ENCODE data around the gene CBX7. TPM values are rescaled to one million over a fixed set of nuclear protein-coding genes. Genes with fewer than 3 reads are reported as not detected.

CBX7 gene
- total RNA-seq, 1 donor from 2014 or later, result 85.4 TPM

DNA sequence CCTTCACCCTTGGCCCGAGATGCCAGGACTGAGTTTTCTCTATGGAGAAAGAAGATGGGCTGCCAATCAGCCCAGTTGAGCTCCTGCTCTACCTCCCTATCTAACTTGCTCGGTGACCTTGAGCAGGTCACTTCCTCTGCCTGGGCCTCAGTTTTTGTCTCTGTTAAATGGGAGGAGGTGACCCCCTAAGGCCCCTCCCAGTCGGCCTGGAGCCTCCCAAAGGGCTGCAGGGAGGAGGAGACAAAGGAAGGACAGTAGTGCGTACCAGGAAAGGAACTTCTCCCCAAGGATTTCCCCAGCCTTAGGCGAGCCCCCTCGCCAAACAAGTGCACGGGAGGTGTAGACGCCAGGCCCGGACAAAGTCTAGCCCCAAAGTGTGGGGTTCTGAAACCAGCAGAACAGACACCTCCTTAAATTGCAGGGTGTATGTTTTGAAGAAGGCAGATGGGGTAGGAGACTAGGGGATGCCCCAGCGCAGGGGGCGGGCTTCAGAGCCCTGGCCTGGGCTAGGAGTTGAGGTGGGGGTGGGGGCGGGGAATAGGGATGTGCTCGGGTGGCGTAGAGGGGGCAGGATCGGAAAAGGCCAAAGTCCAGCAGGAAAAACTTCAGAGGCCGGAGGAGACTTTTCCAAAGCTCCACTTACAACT is 1.0 kb downstream of the CBX7 start:
- H3K9me3 ChIP-seq (replicated peaks), result no peaks in the 10 kb centered on the region

GRCh38 chr22:39150848-39151215 is 1.6 kb downstream of the CBX7 start:
- DNase-seq, result no peak
- H3K4me3 ChIP-seq, result peak overlapping the region; percentile 98
- TF ChIP-seq CTCF (IDR thresholded peaks at IDR 0.05; ENCODE audit: borderline replicate concordance), result no peak
- H3K27me3 ChIP-seq (ENCODE audit: low read depth), result no peaks in the 10 kb centered on the region
- intact Hi-C loops (cut with micrococcal nuclease), result no loop called here
- H3K9me3 ChIP-seq (replicated peaks), result no peaks in the 10 kb centered on the region
- peaks cover 19% of the 10 kb centered on the region for H3K36me3 ChIP-seq
- H3K27ac ChIP-seq (replicated peaks), result peak overlapping the region; percentile 97
- H3K4me1 ChIP-seq, result peaks cover 73% of the 10 kb centered on the region

More for the DNA sequence above, 1.0 kb downstream of the CBX7 start:
- Histone ChIP-seq H3K36me3 (peaks cover 19% of the 10 kb centered on the region), H3K27ac (replicated peaks) (peak overlapping the region; percentile 97), H3K4me3 (peak overlapping the region; percentile 98), H3K27me3 (ENCODE audit: low read depth) (no peaks in the 10 kb centered on the region), H3K4me1 (peaks cover 67% of the 10 kb centered on the region)
- intact Hi-C loops (cut with micrococcal nuclease), result no loop called here
- TF ChIP-seq CTCF (IDR thresholded peaks at IDR 0.05; ENCODE audit: borderline replicate concordance), result no peak
- DNase-seq, result no peak

DNA sequence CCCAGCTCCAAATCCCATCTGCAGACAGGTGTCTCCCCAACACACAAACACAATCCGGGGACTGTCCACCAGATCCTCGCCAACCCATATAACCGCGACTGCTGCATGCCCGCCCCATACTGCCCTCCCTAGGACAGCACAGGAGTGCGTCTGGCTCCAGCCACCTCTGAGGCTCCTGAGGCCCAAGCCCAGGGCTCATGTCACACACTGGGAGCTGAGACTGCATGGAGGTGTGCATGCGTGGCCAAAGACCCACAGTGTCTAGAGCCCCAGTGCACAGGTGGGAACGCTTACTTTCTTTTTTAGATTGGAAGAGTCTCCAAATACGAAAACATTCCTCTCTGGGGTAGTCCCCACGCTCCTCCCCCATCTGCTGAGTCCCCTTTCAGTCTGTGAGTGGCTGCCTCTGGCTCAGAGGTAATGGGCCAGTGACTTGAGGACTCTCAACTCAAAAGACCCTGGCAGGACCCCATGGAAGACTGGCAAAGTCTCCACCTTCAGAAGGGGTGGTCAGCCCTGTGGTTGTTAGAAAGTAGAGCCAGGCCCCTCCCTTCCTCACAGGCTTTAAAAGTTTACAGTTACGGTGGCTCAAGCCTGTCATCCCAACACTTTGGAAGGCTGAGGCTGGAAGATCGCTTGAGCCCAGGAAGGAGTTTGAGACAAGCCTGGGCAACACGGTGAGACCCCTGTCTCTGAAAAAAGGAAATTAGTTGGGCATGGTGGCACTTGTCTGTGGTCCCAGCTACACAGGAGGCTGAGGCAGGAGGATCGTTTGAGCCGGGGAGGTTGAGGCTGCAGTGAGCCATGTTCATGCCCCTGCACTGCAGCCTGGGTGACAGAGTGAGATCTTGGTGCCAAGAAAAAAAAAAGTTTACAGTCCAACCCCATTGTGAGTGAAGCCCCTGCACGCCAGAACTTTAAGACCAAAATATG is 2.3 kb downstream of the CBX7 start:
- TF ChIP-seq CTCF (IDR thresholded peaks at IDR 0.05; ENCODE audit: borderline replicate concordance), result no peak
- Histone ChIP-seq H3K4me1 (peaks cover 78% of the 10 kb centered on the region), H3K9me3 (replicated peaks) (no peaks in the 10 kb centered on the region), H3K27me3 (ENCODE audit: low read depth) (no peaks in the 10 kb centered on the region), H3K27ac (replicated peaks) (peak overlapping the region; percentile 97), H3K36me3 (peaks cover 19% of the 10 kb centered on the region), H3K4me3 (peak overlapping the region; percentile 98)
- intact Hi-C loops (cut with micrococcal nuclease), result no loop called here
- DNase-seq, result no peak

DNA sequence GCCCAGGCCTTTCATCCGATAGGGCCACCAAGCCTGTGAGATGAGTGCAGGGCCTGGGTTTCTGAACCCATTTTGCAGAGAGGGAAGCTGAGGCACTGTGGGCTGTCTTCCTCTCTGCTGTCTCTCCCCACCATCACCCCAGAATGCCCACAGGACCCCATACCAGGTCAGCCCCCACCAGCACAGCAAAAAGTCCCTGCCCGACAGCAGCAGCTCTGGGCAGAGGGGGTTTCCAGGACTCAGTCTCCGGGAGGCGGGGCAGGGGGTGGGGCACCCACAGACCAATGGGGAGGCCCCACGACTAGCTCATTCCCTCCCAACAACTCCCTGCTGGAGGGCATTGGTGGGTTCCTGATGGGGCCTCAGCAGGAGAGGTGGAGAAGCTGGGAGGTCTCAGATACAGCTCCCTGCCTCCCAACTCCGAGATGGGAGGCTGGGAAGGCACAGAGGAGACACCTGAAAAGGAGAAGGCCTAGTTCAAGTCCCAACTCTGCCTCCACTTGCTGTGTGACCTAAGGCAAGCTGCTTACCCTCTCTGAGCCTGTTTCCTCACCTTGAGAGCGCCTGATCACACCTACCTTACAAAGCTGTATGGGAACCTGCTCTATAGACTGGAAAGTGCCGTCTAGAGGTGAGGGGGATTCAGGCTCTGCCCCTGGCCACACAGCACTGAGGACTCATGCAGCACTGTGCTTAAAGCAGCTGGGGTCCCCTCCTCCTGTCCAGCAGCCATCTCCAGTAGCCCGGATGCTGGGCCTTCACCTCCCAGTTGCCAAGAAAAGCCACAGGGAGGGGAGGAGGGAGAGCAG is 3.5 kb downstream of the CBX7 start:
- Histone ChIP-seq H3K27ac (replicated peaks) (peak overlapping the region; percentile 97), H3K27me3 (ENCODE audit: low read depth) (no peaks in the 10 kb centered on the region), H3K4me1 (peaks cover 91% of the 10 kb centered on the region), H3K9me3 (replicated peaks) (no peaks in the 10 kb centered on the region), H3K4me3 (peak overlapping the region; percentile 98), H3K36me3 (peaks cover 19% of the 10 kb centered on the region)
- DNase-seq, result peak; percentile 65
- intact Hi-C loops (cut with micrococcal nuclease), result no loop called here
- no peak for TF ChIP-seq CTCF (IDR thresholded peaks at IDR 0.05; ENCODE audit: borderline replicate concordance)

- H3K27me3 ChIP-seq (ENCODE audit: low read depth), result no peaks in the 10 kb centered on the region
- TF ChIP-seq CTCF (IDR thresholded peaks at IDR 0.05; ENCODE audit: borderline replicate concordance), result no peak
- H3K4me3 ChIP-seq, result peak overlapping the region; percentile 98
- H3K4me1 ChIP-seq, result peaks cover 92% of the 10 kb centered on the region
- no peaks in the 10 kb centered on the region for H3K9me3 ChIP-seq (replicated peaks)
- H3K36me3 ChIP-seq, result peaks cover 19% of the 10 kb centered on the region
- peak overlapping the region; percentile 97 for H3K27ac ChIP-seq (replicated peaks)
- DNase-seq, result no peak
- intact Hi-C loops (cut with micrococcal nuclease), result no loop called here
Measured at GRCh38 chr22:39148026-39148726, 4.3 kb downstream of the CBX7 start.
